Activated T-helper 9 cell treated with anti-CD3 and anti-CD28 coated beads, Interleukin-2, amount 50 U/mL, for 16 hours (primary cell): ENCODE measurements around the gene KPTN.
A peak's percentile ranks its signal among the peaks of the same experiment; 100 is the strongest.

ENCODE experiments used
- DNase-seq: peaks from one replicate; pipeline ENCODE4 v3.0.0-alpha.2; 2020; ENCODE audit warnings: low read depth

KPTN gene

DNA sequence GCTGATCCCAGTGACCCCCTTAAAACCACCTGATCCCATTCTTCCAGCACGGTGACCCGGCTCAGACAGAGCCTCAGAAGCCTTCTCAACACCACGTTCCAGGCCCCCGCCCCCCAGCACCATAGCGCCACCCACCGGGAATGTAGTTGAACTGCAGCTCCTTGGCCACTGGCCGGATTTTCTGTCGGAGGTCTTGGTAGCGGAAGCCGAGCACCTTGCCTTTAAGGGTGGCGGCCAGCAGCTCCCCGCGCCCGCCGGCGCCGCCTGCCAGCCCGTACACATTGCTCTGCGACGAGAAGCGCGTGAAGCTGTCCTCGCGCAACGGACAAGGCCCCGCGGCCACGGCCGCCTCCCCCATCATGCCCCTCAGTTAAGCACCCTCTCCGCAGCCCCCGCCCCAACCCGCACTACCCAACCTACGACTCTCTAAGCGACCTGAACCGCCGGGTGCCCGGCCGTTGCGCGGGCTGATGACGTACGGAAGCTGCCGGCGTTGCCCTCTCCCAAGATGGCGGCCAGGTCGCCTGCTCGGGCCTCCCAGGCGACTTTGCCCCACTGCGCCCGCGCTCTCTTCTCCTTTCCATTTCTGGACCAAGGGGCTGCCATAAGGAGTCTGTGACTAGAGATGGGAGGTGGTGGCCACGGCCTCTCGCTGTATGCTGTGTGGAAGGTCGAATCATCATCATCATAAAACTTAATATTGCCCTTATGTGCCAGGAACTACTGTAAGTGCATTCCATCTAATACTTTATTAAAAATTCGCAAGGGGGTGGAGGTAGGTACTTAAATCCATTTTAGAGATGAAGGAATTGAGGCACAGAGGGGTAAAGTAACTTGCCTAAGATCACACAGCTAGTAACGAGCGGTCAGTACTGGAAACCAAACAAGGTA lies at the start of gene KPTN:
Gene KPTN, minus strand, starts transcription at position 420 of the 891 bp plus-strand sequence. Its CDS starts 59 bp downstream, at position 361.
- DNase-seq = peak; percentile 84

DNA sequence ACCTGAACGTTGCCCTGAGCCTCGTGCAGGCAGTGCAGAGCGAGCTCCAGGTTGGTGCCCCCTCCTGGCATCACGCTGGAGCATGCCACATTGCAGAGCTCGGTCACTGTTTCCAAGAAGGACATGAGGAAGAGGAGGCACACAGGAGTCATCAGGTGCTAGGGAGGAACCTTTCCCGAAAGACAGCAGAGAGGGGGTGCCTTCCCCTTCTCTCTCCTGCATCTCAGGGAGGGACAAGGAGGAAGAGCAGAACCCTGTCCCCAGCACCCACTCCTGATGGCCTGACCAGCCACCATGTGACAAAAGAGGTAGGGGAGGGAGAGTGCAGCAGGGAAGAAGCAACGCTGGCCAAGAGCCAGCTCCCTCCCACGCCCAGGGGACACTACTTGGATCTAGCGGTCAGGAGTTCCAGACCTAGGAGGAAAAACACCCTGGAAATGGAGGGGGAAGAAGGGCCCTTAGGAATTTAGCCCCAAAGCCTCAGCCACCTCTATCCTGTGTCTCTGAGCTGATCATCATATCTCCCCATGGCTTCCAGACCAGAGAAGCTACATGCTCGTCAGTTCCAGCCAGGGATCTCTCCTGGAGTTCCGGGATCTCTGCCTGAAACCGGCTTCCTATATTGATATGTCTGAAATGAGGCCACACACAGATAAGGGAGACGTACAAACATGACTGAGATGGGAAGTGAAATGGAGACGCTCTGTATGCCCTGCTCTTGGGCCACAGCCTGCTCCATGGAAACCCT lies 47.8 kb upstream of the KPTN start:
- DNase-seq = no peak

DNA sequence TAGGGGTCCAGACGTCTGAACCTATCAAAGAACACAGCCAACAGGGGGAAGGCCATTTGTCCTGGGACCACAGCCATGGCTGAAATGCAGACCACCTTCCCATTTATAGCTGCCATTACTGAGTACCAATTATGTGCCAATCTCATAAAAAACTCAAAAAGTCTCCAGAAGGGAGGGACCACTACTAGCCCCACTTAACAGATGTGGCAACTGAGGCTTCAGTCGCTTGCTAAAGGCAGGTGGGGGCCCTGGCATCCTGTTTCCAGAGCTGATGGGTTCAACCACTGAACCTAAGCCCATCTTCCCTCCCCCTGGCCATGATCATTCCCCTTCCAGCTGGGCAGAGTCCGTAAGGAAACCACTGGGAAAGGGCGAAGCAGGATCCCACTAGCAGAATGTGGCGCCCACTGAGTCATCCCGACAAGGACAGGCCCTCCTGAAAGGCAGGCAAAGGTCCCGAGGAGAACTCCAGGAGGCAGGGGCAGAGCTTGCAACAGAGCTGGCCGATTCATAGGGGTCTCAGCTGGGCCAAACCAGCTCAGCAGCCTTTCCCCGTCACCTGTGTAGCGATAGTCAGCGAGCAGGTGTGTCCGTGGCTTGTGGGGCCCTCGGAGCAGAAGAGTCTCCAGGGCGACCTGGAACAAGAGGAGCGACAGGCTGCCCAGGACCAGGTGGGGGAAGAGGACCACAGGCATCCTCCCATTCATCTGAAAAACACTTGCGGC lies 45.2 kb upstream of the KPTN start:
- DNase-seq = no peak

- no peak for DNase-seq
These were observed 42.8 kb upstream of the KPTN start for GRCh38 chr19:47526798-47527197.

GRCh38 chr19:47523473-47523872 lies 39.5 kb upstream of the KPTN start:
- no peak for DNase-seq

GRCh38 chr19:47521473-47522180 lies 37.6 kb upstream of the KPTN start:
- DNase-seq = no peak

DNA sequence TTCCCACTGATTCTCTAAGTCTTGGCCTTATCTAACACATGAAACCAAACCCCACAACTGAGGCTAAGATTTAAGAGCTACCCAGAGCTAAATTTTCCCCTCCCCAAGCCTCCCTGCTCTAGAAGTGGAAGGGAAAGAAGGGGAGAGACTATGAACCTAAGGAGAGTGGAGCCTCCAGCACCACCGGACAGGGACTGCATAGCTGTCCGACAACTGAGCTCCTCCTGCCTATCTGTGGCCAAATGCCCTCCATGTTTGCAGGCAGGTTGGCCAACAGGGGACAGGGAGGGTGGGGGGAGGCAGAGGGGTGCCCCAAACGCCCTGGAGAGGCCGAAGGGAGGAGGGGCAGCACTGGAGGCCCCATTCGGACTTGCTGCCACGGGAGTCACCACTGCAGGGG lies 36.8 kb upstream of the KPTN start:
- no peak for DNase-seq

DNA sequence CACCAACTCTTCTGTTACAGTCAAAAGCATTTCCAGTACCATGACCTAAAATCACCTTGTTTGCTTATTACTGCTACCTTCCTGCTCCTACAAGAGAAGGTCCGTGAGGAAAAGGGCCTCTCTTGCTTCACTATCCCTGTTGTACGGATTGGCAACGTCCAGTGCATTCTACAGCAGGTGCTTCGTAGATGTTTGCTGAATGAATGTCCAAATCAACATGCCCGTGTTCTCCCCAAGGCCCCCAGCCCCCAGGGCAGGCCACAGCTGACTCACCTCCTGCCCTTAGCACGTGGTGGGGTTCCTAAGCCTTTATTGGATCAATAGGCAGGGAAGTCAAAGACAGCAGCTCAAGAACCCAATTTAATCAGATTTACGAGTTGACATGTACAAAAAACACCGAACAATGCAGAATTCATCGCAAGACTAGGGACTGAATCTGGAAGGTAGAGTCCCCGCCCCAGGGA lies 36.4 kb upstream of the KPTN start:
- no peak for DNase-seq

DNA sequence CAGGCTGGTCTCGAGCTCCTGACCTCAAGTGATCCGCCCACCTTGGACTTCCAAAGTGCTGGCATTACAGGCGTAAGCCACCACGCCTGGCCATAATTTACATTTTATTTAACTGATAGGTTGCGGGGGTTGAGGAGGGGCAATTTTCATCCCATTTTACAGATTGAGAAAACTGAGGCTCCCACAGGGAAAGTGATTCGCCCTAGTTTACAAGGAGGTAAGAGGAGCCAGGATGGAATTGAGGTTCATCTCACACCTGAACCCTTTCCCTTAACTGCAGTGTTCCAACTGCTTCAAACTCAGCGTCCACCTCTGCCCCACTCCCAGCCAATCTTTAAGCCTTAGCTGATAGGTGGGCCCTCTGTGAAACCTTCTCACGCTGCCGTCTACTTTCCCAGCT lies 34.8 kb upstream of the KPTN start:
- DNase-seq = no peak

- peak; percentile 9 for DNase-seq
These were observed 34.1 kb upstream of the KPTN start for GRCh38 chr19:47518139-47518538.

DNA sequence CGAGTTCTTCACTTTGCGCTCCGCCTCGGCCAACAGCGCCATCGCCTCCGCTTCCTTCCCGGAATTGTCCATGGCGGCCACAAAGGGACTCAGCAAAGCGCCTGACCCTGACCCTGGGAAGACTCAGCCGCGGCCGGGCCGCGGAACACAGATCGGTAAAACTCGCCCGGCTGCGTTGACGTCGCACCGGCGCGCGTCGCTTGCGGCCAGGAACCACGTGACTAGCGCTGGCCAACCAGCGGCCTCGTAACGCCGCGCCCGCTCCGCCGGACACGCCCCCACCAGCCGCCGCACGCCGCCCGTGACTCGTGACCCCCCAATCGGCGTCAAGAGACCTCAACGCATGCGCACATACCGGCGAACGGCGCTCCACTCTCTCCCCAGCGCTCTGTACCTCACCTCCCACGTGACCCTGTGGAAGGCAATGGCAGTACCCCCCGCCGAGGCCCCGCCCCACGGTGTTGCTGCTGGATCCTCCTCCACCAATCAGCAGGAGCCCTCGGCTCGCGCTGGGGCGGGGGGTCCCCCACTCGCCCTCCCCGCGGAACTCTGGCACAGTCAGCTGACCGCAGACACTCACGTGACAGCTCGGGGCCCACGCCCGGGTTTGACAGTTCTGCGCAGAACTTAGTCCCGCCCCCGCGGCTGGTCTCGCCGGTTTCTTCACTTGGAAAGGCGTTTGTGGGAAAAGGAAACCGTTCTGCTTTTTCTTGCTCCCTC lies 31.0 kb upstream of the KPTN start, which contains the start of gene NAPA:
Gene NAPA, minus strand, starts transcription at position 195 of the 720 bp plus-strand sequence. Its CDS starts 123 bp downstream, at position 72.
- peak; percentile 100 for DNase-seq

- peak; percentile 10 for DNase-seq
These were observed 30.3 kb upstream of the KPTN start for GRCh38 chr19:47514151-47514868.

DNA sequence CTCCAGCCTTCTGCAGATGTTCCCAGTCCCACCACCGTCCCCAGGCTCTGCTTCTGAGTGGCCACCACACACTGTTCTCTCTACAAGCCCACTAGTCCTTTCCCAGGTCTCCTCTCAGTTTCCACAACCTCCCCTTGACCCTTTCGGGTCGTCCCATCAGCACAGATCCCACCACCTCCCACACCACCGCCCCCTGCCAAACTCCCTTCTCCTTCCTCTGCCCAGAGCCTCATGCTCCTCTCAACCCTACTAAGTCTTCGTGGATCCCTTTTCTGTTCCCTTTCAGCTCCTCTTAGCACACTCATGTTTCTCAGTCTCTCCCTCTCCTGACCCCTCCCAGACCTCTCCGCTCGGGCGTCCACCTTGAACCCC lies 28.9 kb upstream of the KPTN start:
- DNase-seq = no peak

DNA sequence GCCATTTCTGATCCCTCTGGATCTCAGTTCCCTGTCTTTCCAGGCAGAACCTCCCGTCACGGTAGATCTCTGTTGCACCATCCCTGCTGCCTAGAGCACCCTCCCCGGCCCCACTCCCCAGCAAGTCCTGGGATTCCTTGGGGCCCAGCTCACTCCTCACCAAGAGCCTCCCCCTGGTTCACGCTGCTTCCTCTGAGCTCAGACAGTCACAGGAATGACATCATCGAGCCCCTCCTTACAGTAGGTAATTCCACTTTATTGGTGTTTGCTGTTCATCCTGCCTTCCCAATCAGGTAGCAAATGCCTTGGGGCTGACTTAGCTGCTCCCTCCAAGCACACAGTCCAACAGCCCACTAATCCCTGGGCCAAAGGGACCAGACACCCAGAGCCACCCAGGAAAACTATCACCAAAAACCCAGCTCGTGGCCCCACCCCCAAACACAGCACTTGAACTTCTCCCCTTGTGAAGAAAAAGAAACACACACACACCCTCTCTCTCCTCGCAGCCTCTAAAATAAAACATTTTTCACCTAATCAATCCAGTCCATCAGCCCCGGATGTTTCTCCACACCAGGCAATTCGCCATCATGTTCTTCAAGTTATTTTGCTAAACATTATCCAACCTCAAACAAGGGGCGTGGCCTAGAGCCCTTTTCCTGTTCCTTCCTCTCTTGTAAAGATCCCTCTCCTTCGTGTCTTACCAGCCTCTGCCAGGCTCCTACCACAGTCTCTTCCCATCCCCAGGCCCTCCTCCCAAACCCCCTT lies 28.3 kb upstream of the KPTN start:
- DNase-seq = no peak

- no peak for DNase-seq
These were observed 27.7 kb upstream of the KPTN start for GRCh38 chr19:47511681-47512080.

DNA sequence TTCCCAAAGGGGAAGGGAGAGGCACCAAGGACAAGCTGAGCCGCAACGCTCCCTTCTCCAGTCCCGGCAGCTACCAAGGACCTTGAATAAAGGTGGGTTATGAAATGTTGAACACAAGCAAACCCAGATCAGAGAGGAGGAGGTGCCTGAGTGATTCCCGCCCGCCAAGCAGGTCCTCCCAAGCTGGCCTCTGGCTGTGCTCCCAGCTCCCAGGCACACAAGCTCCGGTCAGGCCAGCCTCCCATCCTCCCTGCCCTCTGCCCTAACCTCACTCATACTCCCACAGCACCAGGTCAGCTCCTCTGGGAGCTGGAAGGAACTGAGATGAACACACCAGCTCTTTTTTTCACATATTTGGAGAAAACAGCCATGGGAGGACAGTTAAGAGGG lies 27.1 kb upstream of the KPTN start:
- DNase-seq = no peak

GRCh38 chr19:47510516-47511127 lies 26.6 kb upstream of the KPTN start:
- DNase-seq = no peak

DNA sequence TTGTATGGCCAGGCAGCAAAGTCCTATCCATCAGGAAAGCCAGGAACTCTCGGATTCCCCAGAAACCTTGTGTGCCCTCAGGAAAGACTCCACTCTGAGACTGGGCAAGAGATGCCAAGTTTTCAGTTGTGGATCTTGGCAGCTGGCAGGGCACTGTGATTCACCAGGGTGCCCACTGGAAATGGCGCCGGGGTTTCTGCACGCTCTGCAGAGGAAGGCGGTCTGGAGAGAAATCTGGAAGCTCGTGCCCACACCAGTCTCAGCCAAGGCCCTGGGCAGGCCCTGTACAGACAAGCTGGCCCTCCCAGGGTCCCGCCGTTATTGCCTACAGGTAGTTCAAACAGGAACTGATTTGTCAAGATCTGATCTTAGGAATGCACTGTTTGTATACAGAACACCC lies 26.0 kb upstream of the KPTN start:
- DNase-seq = no peak

DNA sequence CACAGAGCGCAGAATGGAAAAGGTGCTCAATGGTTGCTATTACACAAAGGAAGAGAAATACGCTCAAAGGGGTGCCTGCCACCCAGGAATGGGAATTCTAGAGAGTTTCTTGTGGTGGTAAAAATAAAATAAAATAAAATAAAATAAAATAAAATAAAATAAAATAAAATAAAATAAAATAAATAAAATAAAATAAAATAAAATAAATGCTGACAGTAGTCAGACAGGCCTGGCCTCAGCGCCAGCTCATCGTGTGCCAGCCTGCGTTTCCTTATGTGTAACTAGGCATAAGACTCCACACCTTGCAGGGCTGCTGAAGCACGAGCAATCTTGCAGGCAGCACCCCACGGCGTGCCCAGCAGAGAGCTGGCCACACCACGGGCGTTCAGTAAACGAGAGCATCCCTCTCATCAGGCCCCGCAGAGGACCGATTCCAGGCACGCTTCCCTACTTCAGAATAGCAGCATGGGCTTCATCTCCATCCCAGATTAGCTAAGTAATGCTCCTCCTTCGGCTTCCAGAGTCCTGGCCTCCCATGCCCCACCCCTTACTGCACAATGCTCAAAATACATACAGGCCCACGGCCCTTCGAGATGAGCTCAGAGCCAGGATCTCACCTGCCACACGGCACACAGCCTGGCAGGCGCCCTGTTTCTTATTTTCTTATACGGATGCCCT lies 25.3 kb upstream of the KPTN start:
- no peak for DNase-seq
